GM20431 (cell line): Measurements from ENCODE around the gene WFDC8.
"Not testable (repeated sequence)": the region's sequence is repeated elsewhere in the genome, so short reads cannot be mapped to it uniquely, and the experiment has no call there.

Experiments used
- in situ Hi-C: fragments of 300-500 bp; cut with MseI, MboI; formaldehyde crosslinking; loops from one replicate; pipeline ENCODE4 v1.15.0; 2020; ENCODE audit warnings: low sequenced_read_pairs; ENCODE audit not compliant: unreplicated experiment

The WFDC8 gene

DNA sequence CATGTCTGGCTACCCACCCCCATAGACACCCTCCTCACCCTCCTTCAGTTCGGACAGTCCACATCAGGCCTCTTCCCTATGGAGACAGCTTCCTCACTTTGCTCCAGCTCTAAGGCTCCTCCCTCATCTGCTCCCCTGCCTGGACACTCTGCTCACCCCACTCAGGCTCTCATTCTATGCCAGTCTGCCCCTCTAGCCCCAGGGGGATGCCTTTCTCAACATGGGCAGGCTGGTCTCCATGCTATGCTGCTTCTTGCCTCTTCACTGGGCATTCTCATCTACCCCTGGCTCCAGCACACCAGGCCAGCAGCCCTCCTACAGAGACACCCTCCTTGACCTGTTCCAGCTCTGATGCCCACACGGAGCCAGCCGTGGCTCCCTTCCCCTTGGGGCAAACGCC is at the start of gene WFDC8:
WFDC8 (minus strand) TSS at position 101 of the 400 bp plus-strand sequence; CDS start at position 64, 37 bp downstream.
- in situ Hi-C loops = loop anchor here (25.0 kb wide), 1 partner anchor 183 kb away; no protein-coding TSS in a partner anchor

DNA sequence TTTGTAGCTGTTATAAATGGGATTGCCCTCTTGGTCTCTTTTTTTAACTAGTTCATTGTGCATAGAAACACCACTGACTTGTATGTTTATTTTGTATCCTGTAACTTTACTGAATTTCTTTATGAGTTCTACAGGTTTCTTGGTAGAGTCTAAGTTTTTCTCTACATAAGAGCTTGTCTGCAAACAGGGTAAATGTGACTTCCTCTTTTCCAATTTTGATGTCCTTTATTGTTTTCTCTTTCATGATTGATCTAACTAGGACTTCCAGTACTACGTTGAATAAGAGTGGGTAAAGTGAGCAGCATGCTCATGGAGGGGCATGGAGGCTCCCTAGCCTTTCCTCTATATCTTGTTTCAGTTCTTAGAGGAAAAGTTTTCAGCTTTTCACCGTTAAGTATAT is 47.5 kb upstream of the WFDC8 start:
- in situ Hi-C loops = no loop called here

- in situ Hi-C loops = no loop called here
These were observed 42.5 kb upstream of the WFDC8 start for GRCh38 chr20:45621593-45621992.

GRCh38 chr20:45617591-45617990 is 38.5 kb upstream of the WFDC8 start:
- in situ Hi-C loops = no loop called here

DNA sequence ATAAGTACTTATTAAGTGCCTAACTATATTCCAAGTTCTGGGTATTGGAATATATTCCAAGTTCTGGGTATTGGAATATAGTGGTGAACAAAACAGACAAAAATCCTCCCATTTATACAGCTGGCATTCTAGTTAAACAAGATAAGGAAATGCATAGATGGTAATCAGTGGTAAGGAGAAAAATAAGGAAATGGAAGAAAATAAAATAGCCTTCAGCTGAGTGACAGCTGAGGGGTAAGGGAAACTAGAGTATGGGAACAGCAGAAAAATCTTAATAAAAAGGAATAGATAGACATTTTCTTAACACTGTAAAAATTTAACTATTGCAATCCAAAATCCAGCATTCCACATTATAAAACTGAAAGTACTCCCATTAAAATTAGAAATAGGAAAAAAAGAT is 33.2 kb upstream of the WFDC8 start:
- in situ Hi-C loops = no loop called here

GRCh38 chr20:45611054-45611453 is 32.0 kb upstream of the WFDC8 start:
- in situ Hi-C loops = no loop called here

DNA sequence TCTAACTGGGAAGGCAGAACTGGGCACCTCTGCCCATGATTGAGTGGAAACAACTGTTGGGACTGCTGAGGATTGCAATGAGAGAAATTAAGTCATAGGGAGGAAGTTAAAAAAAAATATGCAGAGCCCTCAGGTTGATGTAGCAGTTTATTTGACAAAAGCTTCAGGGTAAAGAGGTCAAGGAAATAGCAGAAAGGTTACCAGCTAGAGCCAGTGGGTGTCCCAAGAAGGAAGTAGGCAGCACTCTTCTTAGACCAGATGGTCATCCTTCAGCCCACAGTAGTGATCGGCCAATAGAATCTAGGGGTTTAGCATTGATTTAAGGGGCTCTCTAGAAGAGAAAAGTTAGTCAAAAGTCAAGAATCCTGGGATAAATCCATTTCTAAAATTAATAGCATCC is 28.7 kb upstream of the WFDC8 start:
- in situ Hi-C loops = no loop called here

DNA sequence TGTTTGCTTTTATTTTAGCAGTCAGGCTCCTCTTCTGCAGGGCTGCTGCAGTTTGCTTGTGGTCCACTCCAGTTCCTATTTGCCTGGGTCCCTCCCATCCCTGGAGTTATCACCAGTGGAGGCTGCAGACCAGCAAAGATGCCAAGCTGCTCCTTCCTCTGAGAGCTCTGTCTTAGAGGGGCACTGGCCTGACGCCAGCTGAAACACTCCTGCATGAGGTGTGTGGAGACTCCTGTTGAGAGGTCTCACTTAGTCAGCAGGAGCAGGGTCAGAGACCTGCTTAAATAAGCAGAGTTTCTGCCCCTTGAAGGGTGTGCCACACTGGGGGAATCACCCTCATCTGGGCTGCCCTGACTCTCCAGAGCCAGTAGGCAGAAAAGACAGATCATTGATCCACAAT is 16.2 kb upstream of the WFDC8 start:
- in situ Hi-C loops = loop anchor here (25.0 kb wide), 1 partner anchor 167 kb away; no protein-coding TSS in a partner anchor

GRCh38 chr20:45593498-45593897 is 14.4 kb upstream of the WFDC8 start:
- in situ Hi-C loops = loop anchor here (25.0 kb wide), 1 partner anchor 169 kb away; no protein-coding TSS in a partner anchor

DNA sequence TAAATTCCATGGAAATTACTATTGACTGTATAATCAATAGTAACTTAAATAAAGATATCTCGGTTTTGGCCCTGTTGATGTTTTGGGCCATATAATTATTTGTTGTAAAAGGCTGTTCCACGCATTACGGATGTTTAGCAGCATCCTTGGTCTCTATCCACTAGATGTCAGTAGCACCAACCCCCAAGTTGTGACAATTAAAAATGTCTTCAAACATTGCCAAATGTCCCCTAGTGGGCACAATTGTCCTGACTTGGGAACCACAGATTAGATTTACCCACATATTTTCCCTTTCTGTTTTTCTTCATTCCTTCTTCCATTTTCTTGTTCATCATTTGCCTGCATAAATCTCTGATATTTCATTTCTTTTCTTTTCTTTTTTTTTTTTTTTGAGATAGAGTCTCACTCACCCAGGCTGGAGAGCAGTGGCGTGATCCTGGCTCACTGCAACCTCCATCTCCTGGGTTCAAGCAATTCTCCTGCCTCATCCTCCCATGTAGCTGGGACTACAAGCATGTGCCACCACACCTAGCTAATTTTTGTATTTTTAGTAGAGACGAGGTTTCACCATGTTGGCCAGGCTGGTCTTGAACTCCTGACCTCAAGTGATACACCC is 13.6 kb upstream of the WFDC8 start:
- in situ Hi-C loops = loop anchor here (25.0 kb wide), 1 partner anchor 170 kb away; no protein-coding TSS in a partner anchor

DNA sequence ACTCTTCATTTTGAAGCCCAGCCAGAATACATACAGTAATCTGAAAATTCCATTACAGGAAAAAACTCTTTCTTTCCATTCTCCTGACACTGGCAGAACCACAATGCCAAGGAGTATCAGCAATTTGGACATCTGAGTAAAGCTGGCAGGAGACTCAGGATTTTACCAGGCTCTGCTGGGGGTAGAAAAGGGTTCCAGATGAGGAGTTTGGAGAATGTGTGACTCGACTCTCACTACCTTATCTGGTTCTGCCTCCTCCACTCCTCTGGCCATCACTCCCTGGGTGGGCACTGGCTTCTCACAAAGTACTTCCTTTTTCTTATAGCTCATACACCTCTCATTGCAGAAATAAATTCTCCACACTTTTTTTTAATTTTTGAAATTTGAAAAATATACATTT is 10.6 kb upstream of the WFDC8 start:
- in situ Hi-C loops = loop anchor here (25.0 kb wide), 1 partner anchor 173 kb away; no protein-coding TSS in a partner anchor

DNA sequence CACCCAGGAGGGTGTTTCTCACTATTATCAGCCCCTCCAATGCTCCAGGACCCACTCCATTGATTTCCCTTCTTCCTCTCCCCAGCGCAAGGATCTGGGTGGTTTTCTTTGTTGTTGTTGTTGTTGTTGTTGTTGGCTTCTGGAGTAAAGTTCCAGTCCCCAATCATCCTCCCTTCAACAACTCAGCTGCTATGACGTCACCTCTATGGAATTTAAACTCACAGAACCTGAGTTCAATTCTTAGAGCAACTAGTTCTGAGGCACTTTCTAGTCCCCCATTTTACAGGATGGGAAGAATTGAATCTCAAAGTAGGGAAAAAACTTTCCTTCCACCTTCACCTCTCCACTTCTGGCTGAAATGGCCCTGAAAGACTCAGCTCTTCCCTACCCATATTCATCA is 9.7 kb upstream of the WFDC8 start:
- in situ Hi-C loops = loop anchor here (25.0 kb wide), 1 partner anchor 174 kb away; no protein-coding TSS in a partner anchor

DNA sequence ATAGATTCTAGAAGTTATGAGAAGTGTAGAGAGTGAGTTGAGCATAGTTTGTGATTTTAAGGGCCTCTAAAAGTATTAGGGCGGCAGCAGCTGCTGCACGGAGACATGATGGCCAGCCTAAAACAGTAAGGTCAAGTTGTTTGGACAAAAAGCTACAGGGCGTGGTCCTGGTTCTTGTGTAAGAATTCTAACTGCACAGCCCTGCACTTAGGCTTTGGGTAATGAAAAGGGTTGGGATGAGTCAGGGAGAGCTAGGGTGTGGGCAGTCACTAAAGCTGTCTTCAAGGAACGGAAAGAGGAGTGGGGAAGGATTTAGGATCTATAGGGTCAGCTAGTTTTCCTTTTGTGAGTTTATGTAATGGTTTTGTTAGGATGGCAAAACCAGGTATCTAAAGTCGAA is 6.9 kb upstream of the WFDC8 start:
- in situ Hi-C loops = loop anchor here (25.0 kb wide), 1 partner anchor 176 kb away; no protein-coding TSS in a partner anchor

GRCh38 chr20:45584294-45584693 is 5.2 kb upstream of the WFDC8 start:
- in situ Hi-C loops = loop anchor here (25.0 kb wide), 1 partner anchor 178 kb away; no protein-coding TSS in a partner anchor

DNA sequence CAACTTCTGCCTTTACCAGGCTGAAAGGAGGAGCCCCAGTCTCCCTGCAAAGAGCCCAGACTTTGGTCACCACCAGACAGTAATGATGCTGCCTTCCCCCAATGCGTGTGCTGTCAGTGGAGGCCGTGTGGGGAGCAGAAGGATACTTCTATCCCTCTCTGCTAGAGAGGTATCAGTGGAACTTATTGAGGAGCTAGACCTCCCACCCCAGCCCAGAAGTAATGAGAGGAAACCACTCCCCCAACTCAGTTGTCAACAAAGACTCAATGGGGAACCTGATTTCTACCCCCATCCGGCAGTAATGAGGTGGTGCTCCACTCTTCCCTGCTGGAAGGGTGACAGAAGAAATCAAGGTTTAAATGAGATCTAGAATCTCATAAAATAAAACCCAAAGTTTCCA is 4.4 kb upstream of the WFDC8 start:
- in situ Hi-C loops = loop anchor here (25.0 kb wide), 1 partner anchor 179 kb away; no protein-coding TSS in a partner anchor

DNA sequence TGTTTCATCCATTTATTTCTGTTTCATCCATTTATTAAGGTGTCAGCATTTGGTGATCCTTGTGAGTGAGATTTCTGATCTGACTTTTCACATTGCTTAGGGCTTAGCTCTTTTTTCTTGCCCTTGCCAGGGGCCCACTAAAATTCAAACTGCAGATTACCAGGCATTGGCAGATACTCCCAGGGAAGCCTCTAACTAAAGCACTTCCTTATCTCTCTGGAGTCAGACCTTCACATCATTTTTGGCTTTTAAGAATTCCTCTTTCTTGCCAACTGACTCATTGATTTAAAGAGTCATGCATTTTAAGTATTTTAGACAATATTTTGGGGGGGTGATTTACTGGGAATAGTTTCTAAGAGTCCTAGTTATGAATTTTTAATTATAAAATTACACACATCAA is 2.6 kb upstream of the WFDC8 start:
- in situ Hi-C loops = loop anchor here (25.0 kb wide), 1 partner anchor 181 kb away; no protein-coding TSS in a partner anchor

GRCh38 chr20:45578231-45578630 is 853 bp downstream of the WFDC8 start:
- in situ Hi-C loops = loop anchor here (25.0 kb wide), 1 partner anchor 184 kb away; no protein-coding TSS in a partner anchor

- in situ Hi-C loops = loop anchor here (25.0 kb wide), 1 partner anchor 185 kb away; no protein-coding TSS in a partner anchor
These were observed 2.1 kb downstream of the WFDC8 start for GRCh38 chr20:45576995-45577394.

DNA sequence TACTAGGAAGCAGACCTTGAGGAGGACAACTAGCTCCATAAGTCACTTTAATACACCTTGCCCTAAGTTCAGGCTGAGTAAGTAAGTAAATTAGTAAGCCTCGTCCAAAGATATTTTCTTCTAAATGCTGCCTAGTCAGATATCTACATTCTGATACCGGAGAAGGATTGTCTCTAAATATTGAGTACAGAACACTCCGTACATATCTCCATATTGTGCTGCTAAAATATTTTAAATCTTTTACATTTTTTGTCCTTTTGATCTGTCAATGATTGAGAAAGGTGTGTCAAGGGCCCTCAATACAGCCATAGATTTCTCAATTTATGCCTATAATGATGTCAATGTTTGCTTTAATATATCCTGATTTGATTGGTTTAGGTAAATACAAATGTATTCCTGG is 3.2 kb downstream of the WFDC8 start:
- in situ Hi-C loops = loop anchor here (25.0 kb wide), 1 partner anchor 186 kb away; no protein-coding TSS in a partner anchor

GRCh38 chr20:45569650-45570049 is 9.4 kb downstream of the WFDC8 start:
- in situ Hi-C loops = not testable (repeated sequence)

- in situ Hi-C loops = no loop called here
These were observed 14.3 kb downstream of the WFDC8 start for GRCh38 chr20:45564760-45565276.
